Mucosa of descending colon (tissue), 3 donors: Measurements from ENCODE around the gene RAB27A. TPM values are rescaled to one million over a fixed set of nuclear protein-coding genes. Genes with fewer than 3 reads are reported as not detected.

Experiments used
- ATAC-seq: fragments of 200-7000 bp; cut with Tn5 transposase; one replicate; pipeline ENCODE4 v1.9.1; 2020; ENCODE audit warnings: mild to moderate bottlenecking, moderate library complexity
- DNase-seq, 3 donors: peaks; one replicate each; pipeline ENCODE4 v3.0.0-alpha.2; 2020
- H3K36me3 ChIP-seq: fragments of 200-600 bp; one replicate; pipeline ENCODE4 v1.8.0; 2021; ENCODE audit warnings: low read depth, mild to moderate bottlenecking
- H3K4me1 ChIP-seq: fragments of 200-600 bp; one replicate; pipeline ENCODE4 v1.8.0; 2021; ENCODE audit warnings: low read depth, mild to moderate bottlenecking
- H3K4me3 ChIP-seq: fragments of 200-600 bp; one replicate; pipeline ENCODE4 v1.8.0; 2021; ENCODE audit warnings: mild to moderate bottlenecking
- H3K9me3 ChIP-seq: fragments of 200-600 bp; one replicate; pipeline ENCODE4 v1.8.0; 2021; ENCODE audit warnings: mild to moderate bottlenecking
- CTCF ChIP-seq: fragments of 200-600 bp; IDR thresholded peaks from one replicate; pipeline ENCODE4 v1.8.0; 2022; ENCODE audit warnings: antibody characterized with exemption, mild to moderate bottlenecking
- intact Hi-C, 2 donors: fragments of 100-400 bp; cut with DNase I in 1 of 2; cut with micrococcal nuclease in 1 of 2; formaldehyde crosslinking; loops; one replicate each; pipeline versions ENCODE4 v1.11.0 to v1.11.1; 2022; cut with DNase I, micrococcal nuclease
- total RNA-seq, 3 donors: library from RNA; stranded (reverse); fragmentation: NEBNext Ultra II Directional in 2 of 3; extraction: Animal tissue kit (Norgen Biotek cat#: 25700) in 2 of 3; gene quantifications; one replicate each; pipeline versions ENCODE4 v1.2.1 to v1.2.4, GENCODE V29; 2021 to 2023
- donor health status: DM: no; HTN: no; CAD: no; lungs with moderate emphysema.
- donor health status: DM: no; HTN: no; CAD: no.
- donor health status: DM: no; HTN: yes; CAD: no.

The RAB27A gene
- total RNA-seq, 3 donors from 2014 or later, result 39.0 to 59.8 (median 56.7) TPM

- H3K9me3 ChIP-seq, result no peaks in the 10 kb centered on the region
- H3K4me1 ChIP-seq, result no peaks in the 10 kb centered on the region
- DNase-seq, result no peak
- H3K36me3 ChIP-seq, result no peaks in the 10 kb centered on the region
- intact Hi-C loops, result no loop called here
- peak; percentile 85 for ATAC-seq
- no peak overlapping the region for H3K4me3 ChIP-seq
- TF ChIP-seq CTCF, result no peak
These were observed 55.4 kb downstream of the RAB27A start for GRCh38 chr15:55234104-55234799.

GRCh38 chr15:55231455-55231854, 58.2 kb downstream of the RAB27A start:
- no peak for ATAC-seq
- intact Hi-C loops, result no loop called here

GRCh38 chr15:55230953-55231352, 58.7 kb downstream of the RAB27A start:
- intact Hi-C loops, result no loop called here
- Histone ChIP-seq H3K4me1 (no peaks in the 10 kb centered on the region), H3K36me3 (no peaks in the 10 kb centered on the region), H3K9me3 (no peaks in the 10 kb centered on the region), H3K4me3 (no peak overlapping the region)
- ATAC-seq (no peak), DNase-seq (no peak)
- TF ChIP-seq CTCF, result no peak

More at GRCh38 chr15:55231455-55231854, 58.2 kb downstream of the RAB27A start:
- DNase-seq, result no peak
- no peak for TF ChIP-seq CTCF
- Histone ChIP-seq H3K9me3 (no peaks in the 10 kb centered on the region), H3K4me1 (no peaks in the 10 kb centered on the region), H3K36me3 (no peaks in the 10 kb centered on the region), H3K4me3 (no peak overlapping the region)

GRCh38 chr15:55230051-55230670, 59.5 kb downstream of the RAB27A start:
- Histone ChIP-seq H3K36me3 (no peaks in the 10 kb centered on the region), H3K9me3 (no peaks in the 10 kb centered on the region), H3K4me3 (no peak overlapping the region), H3K4me1 (no peaks in the 10 kb centered on the region)
- no peak for TF ChIP-seq CTCF
- DNase-seq (no peak), ATAC-seq (peak; percentile 40)
- intact Hi-C loops, result no loop called here

GRCh38 chr15:55226127-55226526, 63.5 kb downstream of the RAB27A start:
- ATAC-seq (no peak), DNase-seq (no peak)
- intact Hi-C loops, result no loop called here
- Histone ChIP-seq H3K4me1 (no peaks in the 10 kb centered on the region), H3K36me3 (no peaks in the 10 kb centered on the region), H3K4me3 (no peak overlapping the region), H3K9me3 (no peaks in the 10 kb centered on the region)
- TF ChIP-seq CTCF, result no peak
